HepG2 (cell line): ENCODE results near the gene PPP3R1. TPM values are rescaled to one million over a fixed set of nuclear protein-coding genes. Genes with fewer than 3 reads are reported as not detected.

Source experiments
- ATAC-seq: fragments of 200-7000 bp; cut with Tn5 transposase; 3 replicates; pipeline ENCODE4 v1.9.1; 2020; ENCODE audit warnings: mild to moderate bottlenecking, moderate library complexity
- BruUV-seq: library from RNA; stranded (reverse); fragments of 400-500 nt; replicated peaks from 2 replicates; lab custom pipeline; 2021; lab: Mats Ljungman, UMichigan
- CTCF ChIA-PET: fragments of 300-600 bp; formaldehyde crosslinking; extraction: SDS; loops from one replicate; lab custom pipeline; 2021; ENCODE audit warnings: low total read pairs, inconsistent platforms, low intra/inter-chr PET ratio; lab: Yijun Ruan, JAX
- POLR2A ChIA-PET: fragments of 350-600 bp; sonication (Branson Sonifier 250); formaldehyde crosslinking; loops from one replicate; lab custom pipeline; 2020; ENCODE audit warnings: antibody characterized with exemption, inconsistent platforms; lab: Yijun Ruan, JAX
- DNase-seq: peaks from one replicate; pipeline ENCODE4 v3.0.0-alpha.2; 2015; ENCODE audit warnings: low spot score
- FAIRE-seq: peaks from 3 replicates; lab custom pipeline; 2011; peaks lifted over from hg19 to GRCh38; lab: Jason Lieb, UNC
- H2AFZ ChIP-seq: one replicate; pipeline ENCODE4 v1.6.1; 2011; ENCODE audit warnings: low read length, inconsistent platforms
- H3K27ac ChIP-seq: fragments of 300-600 bp; 3 replicates; pipeline ENCODE4 v1.8.0; 2011; ENCODE audit warnings: mixed run types, mild to moderate bottlenecking, mixed read lengths, low read length, inconsistent platforms; ENCODE audit not compliant: insufficient read depth; ENCODE audit errors: extremely low read length
- H3K27me3 ChIP-seq, 2 experiments: fragments of 200-600 bp in 1 of 2; 2 replicates in 1 of 2; 3 replicates in 1 of 2; pipeline versions ENCODE4 v1.6.0 to v1.8.0; 2011; ENCODE audit warnings: low read length in 2 of 2, mild to moderate bottlenecking in 2 of 2, moderate library complexity in 2 of 2, inconsistent platforms in 1 of 2; ENCODE audit not compliant: insufficient read depth in 2 of 2, control insufficient read depth in 1 of 2
- H3K36me3 ChIP-seq, 2 experiments: fragments of 200-600 bp in 1 of 2; replicated peaks in 1 of 2; 2 replicates in 1 of 2; 3 replicates in 1 of 2; pipeline versions ENCODE4 v1.5.1 to v1.8.0; 2011; ENCODE audit warnings: low read length in 2 of 2, inconsistent platforms in 1 of 2; ENCODE audit not compliant: insufficient read depth in 2 of 2, control insufficient read depth in 1 of 2
- H3K4me1 ChIP-seq: 2 replicates; pipeline ENCODE4 v1.5.1; 2012; ENCODE audit warnings: low read length, inconsistent platforms; ENCODE audit not compliant: insufficient read depth
- H3K4me2 ChIP-seq: 2 replicates; pipeline ENCODE4 v1.6.0; 2011; ENCODE audit warnings: low read depth, low read length, inconsistent platforms
- H3K4me3 ChIP-seq, 3 experiments: fragments of 200-600 bp in 1 of 3; sonication (generic), shearing (Covaris generic) in 1 of 3; replicated peaks in 1 of 3; 2 replicates each; pipeline ENCODE4 v1.5.1; 2011 to 2016; ENCODE audit warnings: low read length in 3 of 3, inconsistent platforms in 2 of 3, low read depth in 2 of 3, mild to moderate bottlenecking in 2 of 3, control low read depth in 1 of 3, mixed read lengths in 1 of 3; ENCODE audit not compliant: insufficient read depth in 1 of 3
- H3K79me2 ChIP-seq: one replicate; pipeline ENCODE4 v1.6.1; 2011; ENCODE audit warnings: low read length, inconsistent platforms; ENCODE audit not compliant: insufficient read depth
- H3K9ac ChIP-seq: 2 replicates; pipeline ENCODE4 v1.6.0; 2011; ENCODE audit warnings: mild to moderate bottlenecking, low read depth, low read length, inconsistent platforms; ENCODE audit not compliant: insufficient read depth
- H3K9me3 ChIP-seq: 2 replicates; pipeline ENCODE4 v1.5.1; 2012; ENCODE audit warnings: mild to moderate bottlenecking, low read length
- H4K20me1 ChIP-seq: 2 replicates; pipeline ENCODE4 v1.6.0; 2011; ENCODE audit warnings: inconsistent platforms, mild to moderate bottlenecking, low read length, moderate library complexity; ENCODE audit not compliant: insufficient read depth
- CBX1 ChIP-seq: IDR thresholded peaks from one replicate; pipeline ENCODE4 v1.6.1; 2016; ENCODE audit warnings: antibody characterized with exemption, low read depth
- GMEB1 ChIP-seq: sonication (generic); formaldehyde crosslinking; IDR thresholded peaks from 2 replicates; pipeline ENCODE4 v1.5.1; 2020; ENCODE audit warnings: missing genetic modification reagents, mild to moderate bottlenecking, borderline replicate concordance
- MAF1 ChIP-seq: sonication (generic); formaldehyde crosslinking; IDR thresholded peaks from 2 replicates; pipeline ENCODE4 v1.5.0; 2020; ENCODE audit warnings: missing genetic modification reagents, borderline replicate concordance
- MYPOP ChIP-seq: sonication (generic); formaldehyde crosslinking; IDR thresholded peaks from 2 replicates; pipeline ENCODE4 v1.8.1; 2023; ENCODE audit warnings: mild to moderate bottlenecking, moderate library complexity, missing genetic modification reagents
- NFIC ChIP-seq: IDR thresholded peaks from 2 replicates; pipeline ENCODE4 v1.6.1; 2012; ENCODE audit warnings: mild to moderate bottlenecking, low read length, inconsistent platforms
- PCBP1 ChIP-seq: fragments of 200-400 bp; formaldehyde crosslinking; IDR thresholded peaks from 2 replicates; pipeline ENCODE4 v1.6.1; 2017; ENCODE audit warnings: mild to moderate bottlenecking, low read depth, low read length, borderline replicate concordance
- PTBP1 ChIP-seq: fragments of 200-400 bp; formaldehyde crosslinking; IDR thresholded peaks from 2 replicates; pipeline ENCODE4 v1.6.1; 2018; ENCODE audit warnings: low read length, low read depth; ENCODE audit not compliant: poor library complexity, severe bottlenecking
- RFX5 ChIP-seq: IDR thresholded peaks from 2 replicates; pipeline ENCODE4 v1.6.1; 2011; ENCODE audit warnings: low read depth, low read length, improper control_type of control experiment
- TBL1XR1 ChIP-seq: fragments of 150-350 bp; IDR thresholded peaks from 2 replicates; pipeline ENCODE4 v1.6.1; 2014; ENCODE audit warnings: borderline replicate concordance, low read length; ENCODE audit not compliant: partially characterized antibody
- ZBTB1 ChIP-seq: sonication (generic); formaldehyde crosslinking; IDR thresholded peaks from 2 replicates; pipeline ENCODE4 v1.4.0; 2020; ENCODE audit warnings: missing genetic modification reagents, borderline replicate concordance
- ZKSCAN8 ChIP-seq: IDR thresholded peaks from 2 replicates; pipeline ENCODE4 v1.6.1; 2016; ENCODE audit warnings: borderline replicate concordance, missing genetic modification reagents, missing compliant biosample characterization
- ZNF205 ChIP-seq: IDR thresholded peaks from 2 replicates; pipeline ENCODE4 v1.6.1; 2018; ENCODE audit warnings: missing biosample characterization, missing genetic modification reagents
- ZNF503 ChIP-seq: sonication (generic); formaldehyde crosslinking; IDR thresholded peaks from 2 replicates; pipeline ENCODE4 v1.4.0; 2020; ENCODE audit warnings: missing genetic modification reagents
- ZNF530 ChIP-seq: sonication (generic); formaldehyde crosslinking; IDR thresholded peaks from 2 replicates; pipeline ENCODE4 v1.5.0; 2020; ENCODE audit warnings: low read depth, mild to moderate bottlenecking, missing genetic modification reagents
- ZNF563 ChIP-seq: sonication (generic); formaldehyde crosslinking; IDR thresholded peaks from 2 replicates; pipeline ENCODE4 v1.8.0; 2022; ENCODE audit warnings: mild to moderate bottlenecking, moderate library complexity, missing genetic modification reagents
- WGBS: methylation state at CpG from one replicate; pipeline ENCODE4 v1.1.6; 2017; ENCODE audit warnings: low lambda C conversion rate; 5-methylcytosine and 5-hydroxymethylcytosine counted together
- in situ Hi-C: cut with HindIII; loops from 2 replicates; pipeline ENCODE4 v1.10.0; 2017; ENCODE audit warnings: low pct_unique_long_range_greater_than_20kb; ENCODE audit not compliant: extremely low pct_ligation_motif_present
- intact Hi-C: fragments of 100-400 bp; cut with micrococcal nuclease; formaldehyde crosslinking; loops from one replicate; pipeline ENCODE4 v1.10.0; 2022; ENCODE audit not compliant: unreplicated experiment
- polyA plus RNA-seq, 8 experiments: library from polyadenylated mRNA; depleted of rRNA in 3 of 8; stranded (reverse) in 7 of 8; unstranded in 1 of 8; fragments of >200 nt; fragmentation: Illumina TruSeq in 4 of 8; extraction: Trizol in 4 of 8; gene quantifications; 2 replicates each; pipeline versions ENCODE4 v1.2.1 to v1.2.3, GENCODE V29; 2011 to 2016; ENCODE audit warnings: low read depth in 4 of 8, missing spikeins in 1 of 8, mixed read lengths in 1 of 8; ENCODE audit not compliant: insufficient read depth in 1 of 8
- total RNA-seq, 5 experiments: library from RNA; depleted of rRNA; stranded (reverse); fragments of >200 nt; fragmentation: Illumina TruSeq; extraction: Trizol; gene quantifications; 2 replicates each; pipeline ENCODE4 v1.2.3, GENCODE V29; 2016; ENCODE audit warnings: low read depth in 1 of 5

PPP3R1 gene
- total and polyA plus RNA-seq, 2 of the 13 experiments (the other 11 are each of a cell fraction or from before 2014, with no cell fraction given), result 11.6 to 25.7 TPM

- no peak overlapping the region for H3K4me2 ChIP-seq
- H3K27me3 ChIP-seq, result no peaks in the 10 kb centered on the region
- H4K20me1 ChIP-seq, result no peaks in the 10 kb centered on the region
- no peak for TF ChIP-seq CBX1
- TF ChIP-seq ZNF530, result no peak
- TF ChIP-seq GMEB1, result no peak
- TF ChIP-seq ZBTB1 (CRISPR knock-in tag), result no peak
- no peak for TF ChIP-seq MYPOP (CRISPR knock-in tag)
- TF ChIP-seq ZKSCAN8 (CRISPR knock-in tag), result no peak
- no peak for TF ChIP-seq ZNF205 (CRISPR knock-in tag)
- no peak for TF ChIP-seq NFIC
- no peak for TF ChIP-seq TBL1XR1
- TF ChIP-seq RFX5, result no peak
- no peak for TF ChIP-seq PTBP1
- no peak for TF ChIP-seq MAF1
- no peak for TF ChIP-seq ZNF503
- TF ChIP-seq PCBP1, result no peak
- no peak for TF ChIP-seq ZNF563 (CRISPR knock-in tag)
- TF ChIP-seq, all 625 proteins: peak for 0
- Histone ChIP-seq H3K4me3 (no peak overlapping the region), H3K4me1 (no peaks in the 10 kb centered on the region), H3K36me3 (no peaks in the 10 kb centered on the region), H3K79me2 (no peaks in the 10 kb centered on the region), H3K9ac (no peak overlapping the region), H3K9me3 (no peaks in the 10 kb centered on the region), H2AFZ (no peak overlapping the region), H3K27ac (no peak overlapping the region)
- ATAC-seq (no peak), FAIRE-seq (no peak), DNase-seq (no peak)
- in situ Hi-C loops, result loop anchor here (5.0 kb wide), 1 partner anchor 171 kb away; no protein-coding TSS in a partner anchor
- 22% methylated on average over 6 of the region's 6 CpGs for WGBS
- POLR2A ChIA-PET, result interaction anchor here (1.6 kb wide), 1 partner anchor 41 kb away, joined by 4 read pairs; the partner anchor contains the start of gene PPP3R1
- CTCF ChIA-PET, result no interaction called here
- BruUV-seq, result no TSS peak
- intact Hi-C loops, result loop anchor here (10.0 kb wide), 1 partner anchor 259 kb away; no protein-coding TSS in a partner anchor
Measured at GRCh38 chr2:68293755-68294154, 41.4 kb upstream of the PPP3R1 start.
